Naive thymus-derived CD8-positive, alpha-beta T cell (primary cell): Measurements from ENCODE around the gene PDZD8. TPM values are rescaled to one million over a fixed set of nuclear protein-coding genes. Genes with fewer than 3 reads are reported as not detected.

Experiments used
- ATAC-seq, 2 donors: fragments of 150-1000 bp; cut with Tn5 transposase in 1 of 2; sonication (Bioruptor Pico), chemical (Tn5 transposase) in 1 of 2; 1 replicate in 1 of 2; 2 replicates in 1 of 2; pipeline ENCODE4 v1.10.0; 2021; ENCODE audit warnings: mild to moderate bottlenecking in 2 of 2, moderate library complexity in 2 of 2
- POLR2A ChIA-PET: fragments of 350-600 bp; sonication (Branson Sonifier 250); formaldehyde crosslinking; loops from one replicate; lab custom pipeline; 2021; ENCODE audit warnings: antibody characterized with exemption; lab: Charles Lee
- DNase-seq, 10 donors: peaks; one replicate each; pipeline versions ENCODE4 v3.0.0 to v3.0.0-alpha.2; 2020 to 2022
- H3K27ac Mint-ChIP-seq, 10 donors: one replicate each; pipeline ENCODE4 v1.8.0; 2020 to 2022; ENCODE audit warnings: mild to moderate bottlenecking in 10 of 10, mixed read lengths in 10 of 10, moderate library complexity in 4 of 10, inconsistent platforms in 1 of 10
- H3K27me3 Mint-ChIP-seq, 5 donors: one replicate each; pipeline ENCODE4 v1.8.0; 2021 to 2022; ENCODE audit warnings: mixed read lengths in 5 of 5
- H3K36me3 Mint-ChIP-seq, 3 donors: one replicate each; pipeline ENCODE4 v1.8.0; 2020 to 2022; ENCODE audit warnings: mixed read lengths in 3 of 3, mild to moderate bottlenecking in 2 of 3, inconsistent platforms in 1 of 3
- H3K4me1 Mint-ChIP-seq, 4 donors: one replicate each; pipeline ENCODE4 v1.8.0; 2021 to 2022; ENCODE audit warnings: mixed read lengths in 4 of 4
- H3K4me3 Mint-ChIP-seq, 10 donors: one replicate each; pipeline ENCODE4 v1.8.0; 2020 to 2022; ENCODE audit warnings: mild to moderate bottlenecking in 10 of 10, mixed read lengths in 10 of 10, moderate library complexity in 6 of 10, inconsistent platforms in 1 of 10
- H3K9me3 Mint-ChIP-seq, 9 donors: one replicate each; pipeline ENCODE4 v1.8.0; 2020 to 2022; ENCODE audit warnings: mixed read lengths in 9 of 9, mild to moderate bottlenecking in 3 of 9, inconsistent platforms in 1 of 9, moderate library complexity in 1 of 9
- polyA plus RNA-seq, 3 donors: library from polyadenylated mRNA; unstranded; fragments of 300-500 nt; fragmentation: Illumina TruSeq; gene quantifications; one replicate each; pipeline ENCODE4 v1.2.3, GENCODE V29; 2021
- total RNA-seq, 8 experiments: library from RNA in 2 of 8; stranded (reverse) in 2 of 8; gene quantifications; one replicate each; pipeline ENCODE4 v1.2.3 and lab custom pipeline; 2021 to 2026

The PDZD8 gene
- total and polyA plus RNA-seq, 5 experiments from 2014 or later, result 7.4 to 20.0 (median 9.2) TPM

GRCh38 chr10:117411479-117412399 is 36.5 kb upstream of the PDZD8 start:
- DNase-seq (no peak), ATAC-seq (no peak)
- no peaks in the 10 kb centered on the region for H3K9me3 Mint-ChIP-seq
- no peaks in the 10 kb centered on the region for H3K4me1 Mint-ChIP-seq
- no peaks in the 10 kb centered on the region for H3K36me3 Mint-ChIP-seq
- POLR2A ChIA-PET, result no interaction called here
- H3K4me3 Mint-ChIP-seq, result no peak overlapping the region
- peaks cover 0 to 11% (median 7%) of the 10 kb centered on the region in 5 donors for H3K27me3 Mint-ChIP-seq
- H3K27ac Mint-ChIP-seq, result no peak overlapping the region

GRCh38 chr10:117410557-117410956 is 35.3 kb upstream of the PDZD8 start:
- Mint-ChIP-seq H3K27ac (no peak overlapping the region), H3K27me3 (peaks cover 0 to 11% (median 8%) of the 10 kb centered on the region in 5 donors), H3K4me1 (no peaks in the 10 kb centered on the region), H3K9me3 (no peaks in the 10 kb centered on the region), H3K36me3 (no peaks in the 10 kb centered on the region), H3K4me3 (no peak overlapping the region)
- POLR2A ChIA-PET, result no interaction called here
- DNase-seq, result no peak
- ATAC-seq, result no peak

GRCh38 chr10:117409549-117410305 is 34.5 kb upstream of the PDZD8 start:
- ATAC-seq (no peak), DNase-seq (no peak)
- Mint-ChIP-seq H3K4me3 (no peak overlapping the region), H3K4me1 (no peaks in the 10 kb centered on the region), H3K27ac (no peak overlapping the region), H3K36me3 (no peaks in the 10 kb centered on the region), H3K27me3 (peaks cover 0 to 11% (median 8%) of the 10 kb centered on the region in 5 donors), H3K9me3 (no peaks in the 10 kb centered on the region)
- POLR2A ChIA-PET, result no interaction called here

DNA sequence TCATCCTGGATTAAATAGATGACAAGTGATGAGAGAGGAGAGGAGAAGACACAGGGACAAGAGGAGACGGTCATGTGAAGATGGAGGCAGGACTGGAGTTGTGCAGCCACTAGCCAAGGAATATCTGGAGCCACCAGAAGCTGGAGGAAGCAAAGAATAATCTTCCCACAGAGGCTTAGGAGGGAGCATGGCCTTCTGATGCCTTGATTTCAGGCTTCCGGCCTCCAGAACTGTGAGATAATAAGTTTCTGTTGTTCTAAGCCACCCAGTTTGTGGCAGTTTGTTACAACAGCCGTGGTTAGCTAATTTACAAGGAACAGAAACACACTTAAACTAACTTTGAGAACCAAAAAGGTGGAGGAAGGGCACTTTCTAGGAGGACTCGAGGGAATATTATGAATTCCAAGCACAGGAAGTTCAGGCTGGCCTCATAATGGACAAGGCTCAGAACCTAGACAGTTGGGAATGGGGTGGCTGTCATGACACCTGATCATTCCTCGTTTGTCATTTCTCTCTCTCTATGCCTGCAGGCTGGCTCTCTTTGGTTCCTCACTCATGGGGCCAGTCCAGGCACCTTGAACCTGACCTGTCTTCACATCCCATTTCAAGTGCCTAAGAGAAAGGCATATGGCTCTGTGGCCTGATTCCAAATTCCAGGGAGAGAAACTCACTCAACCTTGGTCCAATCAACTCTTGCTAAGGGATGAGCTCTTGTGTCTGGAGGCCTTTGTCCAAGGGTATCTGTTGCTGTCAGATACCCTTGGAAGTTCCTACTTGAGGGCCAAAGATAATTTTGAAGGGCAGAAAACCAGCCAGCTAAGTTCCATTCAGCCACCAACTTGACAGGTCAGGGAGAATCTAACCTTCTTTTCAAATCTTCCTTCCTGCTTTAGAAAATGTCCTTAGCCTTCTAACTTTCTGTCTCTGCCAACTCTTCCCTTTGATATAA is 33.5 kb upstream of the PDZD8 start:
- Mint-ChIP-seq H3K9me3 (no peaks in the 10 kb centered on the region), H3K36me3 (no peaks in the 10 kb centered on the region), H3K27me3 (peaks cover 0 to 9% (median 8%) of the 10 kb centered on the region in 5 donors), H3K27ac (no peak overlapping the region), H3K4me3 (no peak overlapping the region), H3K4me1 (no peaks in the 10 kb centered on the region)
- POLR2A ChIA-PET, result no interaction called here
- ATAC-seq (no peak), DNase-seq (no peak)

DNA sequence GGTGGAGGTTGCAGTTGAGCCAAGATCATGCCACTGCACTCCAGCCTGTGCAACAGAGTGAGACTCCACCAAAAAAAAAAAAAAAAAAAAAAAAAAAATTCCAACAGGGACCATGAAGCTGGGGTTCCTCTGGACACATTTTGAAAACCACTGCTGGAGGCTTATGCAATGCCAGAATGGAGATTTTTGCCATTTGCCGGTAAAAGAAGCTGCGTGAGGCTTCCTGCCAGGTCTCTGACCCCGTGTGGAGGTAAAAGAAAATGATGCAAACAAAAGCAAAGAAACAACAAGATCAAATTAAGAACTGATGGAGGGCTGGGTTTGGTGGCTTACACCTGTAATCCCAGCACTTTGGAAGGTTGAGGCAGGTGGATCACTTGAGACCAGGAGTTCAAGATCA is 30.5 kb upstream of the PDZD8 start:
- Mint-ChIP-seq H3K36me3 (no peaks in the 10 kb centered on the region), H3K4me3 (no peak overlapping the region), H3K27me3 (peaks cover 0 to 14% (median 10%) of the 10 kb centered on the region in 5 donors), H3K9me3 (no peaks in the 10 kb centered on the region), H3K27ac (no peak overlapping the region), H3K4me1 (no peaks in the 10 kb centered on the region)
- ATAC-seq, result no peak
- POLR2A ChIA-PET, result interaction anchor here (0.6 kb wide), 1 partner anchor 672 kb away, joined by 7 read pairs; no protein-coding TSS in a partner anchor
- no peak for DNase-seq

GRCh38 chr10:117400329-117400728 is 25.1 kb upstream of the PDZD8 start:
- H3K36me3 Mint-ChIP-seq, result no peaks in the 10 kb centered on the region
- POLR2A ChIA-PET, result no interaction called here

GRCh38 chr10:117399341-117400196 is 24.3 kb upstream of the PDZD8 start:
- POLR2A ChIA-PET, result no interaction called here
- peaks cover 6 to 18% (median 9%) of the 10 kb centered on the region in 5 donors for H3K27me3 Mint-ChIP-seq
- no peaks in the 10 kb centered on the region for H3K9me3 Mint-ChIP-seq
- H3K4me1 Mint-ChIP-seq, result peaks cover 0 to 8% (median 0%) of the 10 kb centered on the region in 4 donors
- no peak overlapping the region for H3K4me3 Mint-ChIP-seq
- DNase-seq (no peak), ATAC-seq (no peak)
- no peaks in the 10 kb centered on the region for H3K36me3 Mint-ChIP-seq
- no peak overlapping the region for H3K27ac Mint-ChIP-seq

More at GRCh38 chr10:117400329-117400728, 25.1 kb upstream of the PDZD8 start:
- no peak overlapping the region for H3K27ac Mint-ChIP-seq
- H3K27me3 Mint-ChIP-seq, result peaks cover 0 to 10% (median 8%) of the 10 kb centered on the region in 5 donors
- no peak overlapping the region for H3K4me3 Mint-ChIP-seq
- ATAC-seq (no peak), DNase-seq (no peak)
- no peaks in the 10 kb centered on the region for H3K9me3 Mint-ChIP-seq
- peaks cover 0 to 8% (median 0%) of the 10 kb centered on the region in 4 donors for H3K4me1 Mint-ChIP-seq

DNA sequence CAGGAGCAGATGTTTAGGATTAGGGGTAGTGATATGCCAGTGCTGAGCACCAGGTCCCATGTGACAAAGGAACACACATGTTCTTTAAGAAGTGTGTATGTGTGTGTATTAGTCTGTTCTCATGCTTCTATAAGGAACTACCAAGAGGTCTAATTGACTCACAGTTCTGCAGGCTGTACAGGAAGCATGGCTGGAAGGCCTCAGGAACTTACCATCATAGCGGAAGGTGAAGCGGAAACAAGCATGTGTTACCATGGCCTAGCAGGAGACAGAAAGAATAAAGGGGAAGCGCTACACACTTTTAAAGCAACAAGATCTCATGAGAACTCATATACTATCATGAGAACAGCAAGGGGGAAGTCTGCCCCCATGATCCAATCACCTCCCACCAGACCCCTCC is 22.8 kb upstream of the PDZD8 start:
- H3K4me3 Mint-ChIP-seq, result no peak overlapping the region
- POLR2A ChIA-PET, result no interaction called here
- ATAC-seq, result no peak
- peaks cover 7 to 20% (median 9%) of the 10 kb centered on the region in 5 donors for H3K27me3 Mint-ChIP-seq
- peaks cover 0 to 8% (median 0%) of the 10 kb centered on the region in 4 donors for H3K4me1 Mint-ChIP-seq
- H3K9me3 Mint-ChIP-seq, result no peaks in the 10 kb centered on the region
- H3K27ac Mint-ChIP-seq, result no peak overlapping the region
- H3K36me3 Mint-ChIP-seq, result no peaks in the 10 kb centered on the region
- DNase-seq, result no peak

GRCh38 chr10:117391436-117392205 is 16.4 kb upstream of the PDZD8 start:
- POLR2A ChIA-PET, result no interaction called here
- peaks cover 29 to 54% (median 39%) of the 10 kb centered on the region in 5 donors for H3K27me3 Mint-ChIP-seq
- no peaks in the 10 kb centered on the region for H3K4me1 Mint-ChIP-seq
- no peaks in the 10 kb centered on the region for H3K9me3 Mint-ChIP-seq
- DNase-seq (no peak), ATAC-seq (no peak)
- no peak overlapping the region for H3K27ac Mint-ChIP-seq
- H3K4me3 Mint-ChIP-seq, result no peak overlapping the region
- no peaks in the 10 kb centered on the region for H3K36me3 Mint-ChIP-seq

DNA sequence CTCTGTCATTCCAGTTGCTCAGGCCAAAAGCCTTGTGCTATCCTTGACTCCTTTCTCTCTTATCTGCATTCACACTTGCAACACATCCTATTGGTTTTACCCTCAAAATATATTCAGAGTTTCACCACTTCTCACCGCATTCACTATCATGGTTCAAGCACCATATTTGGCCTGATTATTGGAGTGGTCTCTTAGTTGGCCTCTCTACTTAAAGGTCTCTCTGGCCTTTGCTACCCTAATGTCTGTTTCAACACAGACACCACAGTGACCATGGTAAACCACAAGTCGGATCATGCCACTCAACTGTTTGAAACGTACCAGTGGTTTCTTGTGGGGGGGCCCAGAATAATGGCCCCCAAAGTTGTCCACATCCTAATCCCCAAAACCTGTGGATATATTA is 15.2 kb upstream of the PDZD8 start:
- H3K9me3 Mint-ChIP-seq, result no peaks in the 10 kb centered on the region
- POLR2A ChIA-PET, result no interaction called here
- H3K36me3 Mint-ChIP-seq, result no peaks in the 10 kb centered on the region
- DNase-seq, result no peak
- peaks cover 34 to 65% (median 46%) of the 10 kb centered on the region in 5 donors for H3K27me3 Mint-ChIP-seq
- no peaks in the 10 kb centered on the region for H3K4me1 Mint-ChIP-seq
- H3K27ac Mint-ChIP-seq, result peak overlapping the region in 1 of 10 donors; percentile 30
- ATAC-seq, result no peak
- no peak overlapping the region for H3K4me3 Mint-ChIP-seq

- no peaks in the 10 kb centered on the region for H3K9me3 Mint-ChIP-seq
- H3K4me1 Mint-ChIP-seq, result no peaks in the 10 kb centered on the region
- POLR2A ChIA-PET, result no interaction called here
- no peaks in the 10 kb centered on the region for H3K36me3 Mint-ChIP-seq
- peaks cover 28 to 66% (median 45%) of the 10 kb centered on the region in 5 donors for H3K27me3 Mint-ChIP-seq
- ATAC-seq, result no peak
- no peak for DNase-seq
- H3K27ac Mint-ChIP-seq, result no peak overlapping the region
- no peak overlapping the region for H3K4me3 Mint-ChIP-seq
Observed at GRCh38 chr10:117386805-117387204, 11.6 kb upstream of the PDZD8 start.
